Psoas muscle (tissue), 8 donors: ENCODE data around the gene NDUFAB1. TPM values are rescaled to one million over a fixed set of nuclear protein-coding genes. Genes with fewer than 3 reads are reported as not detected.

Experiments
- ATAC-seq, 4 donors: fragments of 200-7000 bp; cut with Tn5 transposase; one replicate each; pipeline ENCODE4 v1.9.1; 2020; ENCODE audit warnings: moderate library complexity in 3 of 4, mild to moderate bottlenecking in 2 of 4
- DNase-seq, 2 donors: peaks; one replicate each; pipeline ENCODE4 v3.0.0-alpha.2; 2020
- H3K27ac ChIP-seq: fragments of 200-600 bp; one replicate; pipeline ENCODE4 v1.8.0; 2022
- H3K27me3 ChIP-seq, 3 donors: fragments of 200-600 bp in 1 of 3; one replicate each; pipeline versions ENCODE4 v1.6.1 to v1.8.0; 2013 to 2022; ENCODE audit warnings: low read length in 2 of 3, mild to moderate bottlenecking in 2 of 3, moderate library complexity in 1 of 3; ENCODE audit not compliant: insufficient read depth in 3 of 3
- H3K36me3 ChIP-seq, 2 donors: fragments of 200-600 bp in 1 of 2; one replicate each; pipeline versions ENCODE4 v1.6.1 to v1.8.0; 2013 to 2022; ENCODE audit warnings: low read depth in 1 of 2, mild to moderate bottlenecking in 1 of 2, moderate library complexity in 1 of 2; ENCODE audit not compliant: insufficient read depth in 1 of 2
- H3K4me1 ChIP-seq: fragments of 200-600 bp; one replicate; pipeline ENCODE4 v1.8.0; 2022
- H3K4me3 ChIP-seq: fragments of 200-600 bp; one replicate; pipeline ENCODE4 v1.8.0; 2022; ENCODE audit warnings: mild to moderate bottlenecking
- H3K9me3 ChIP-seq: fragments of 200-600 bp; one replicate; pipeline ENCODE4 v1.8.0; 2022
- WGBS, 3 donors: extraction: QIAGEN DNeasy Blood & Tissue Kit; methylation state at CpG; one replicate each; pipeline versions ENCODE4 v1.1.6 to v1.1.7; 2013; 5-methylcytosine and 5-hydroxymethylcytosine counted together
- intact Hi-C, 2 donors: fragments of 100-400 bp; cut with DNase I; formaldehyde crosslinking; loops; one replicate each; pipeline versions ENCODE4 v1.11.0 to v1.14.2; 2022
- polyA plus RNA-seq, 3 donors: library from polyadenylated mRNA; stranded (reverse); fragments of 200-250 nt; gene quantifications; one replicate each; pipeline ENCODE4 v1.2.3, GENCODE V29; 2013
- total RNA-seq, 4 donors: library from RNA; stranded (reverse); fragmentation: NEBNext Ultra II Directional in 2 of 4; extraction: Animal tissue kit (Norgen Biotek cat#: 25700) in 2 of 4; gene quantifications; one replicate each; pipeline versions ENCODE4 v1.2.1 to v1.2.4, GENCODE V29; 2021 to 2023
- TF ChIP-seq, protein P1 (sequence below): fragments of 200-600 bp; IDR thresholded peaks from one replicate; pipeline ENCODE4 v1.8.0; 2022; ENCODE audit warnings: antibody characterized with exemption
- donor health status: healthy with polysubstance abuse.
- donor health status: DM: no; HTN: no; CAD: no; lungs with moderate emphysema.
- donor health status: Bipolar disorder and iron deficiency.
- donor health status: healthy.
- donor health status: DM: yes; HTN: yes; CAD: no.
- donor health status: DM: no; HTN: no; CAD: no.
- donor health status: DM: no; HTN: no; CAD: no.
- donor health status: DM: yes; HTN: yes; CAD: no.

The NDUFAB1 gene
- total and polyA plus RNA-seq, 7 donors, result 175 to 441 (median 241) TPM

DNA sequence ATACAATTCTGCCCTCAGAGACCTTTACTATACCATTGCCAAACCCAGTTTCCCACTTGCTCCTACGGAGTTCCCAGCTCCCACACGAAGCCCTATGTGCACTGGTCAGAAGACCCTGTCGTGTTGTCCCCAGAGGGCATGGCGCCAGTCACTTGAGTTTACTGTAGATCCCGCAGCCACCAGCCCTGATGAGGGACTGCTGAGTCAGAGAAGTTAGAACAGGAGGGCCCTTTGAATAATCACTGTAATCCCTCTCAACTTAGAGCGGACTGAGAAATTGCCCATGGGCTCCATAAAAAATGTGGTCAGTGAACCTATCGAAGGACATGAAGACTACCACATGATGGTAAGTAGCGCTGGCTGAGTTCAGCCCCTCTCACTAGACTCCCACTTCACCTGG is 29.4 kb downstream of the NDUFAB1 start:
- H3K36me3 ChIP-seq, result peaks cover 21 to 98% of the 10 kb centered on the region in 2 donors
- TF ChIP-seq, protein P1, sequence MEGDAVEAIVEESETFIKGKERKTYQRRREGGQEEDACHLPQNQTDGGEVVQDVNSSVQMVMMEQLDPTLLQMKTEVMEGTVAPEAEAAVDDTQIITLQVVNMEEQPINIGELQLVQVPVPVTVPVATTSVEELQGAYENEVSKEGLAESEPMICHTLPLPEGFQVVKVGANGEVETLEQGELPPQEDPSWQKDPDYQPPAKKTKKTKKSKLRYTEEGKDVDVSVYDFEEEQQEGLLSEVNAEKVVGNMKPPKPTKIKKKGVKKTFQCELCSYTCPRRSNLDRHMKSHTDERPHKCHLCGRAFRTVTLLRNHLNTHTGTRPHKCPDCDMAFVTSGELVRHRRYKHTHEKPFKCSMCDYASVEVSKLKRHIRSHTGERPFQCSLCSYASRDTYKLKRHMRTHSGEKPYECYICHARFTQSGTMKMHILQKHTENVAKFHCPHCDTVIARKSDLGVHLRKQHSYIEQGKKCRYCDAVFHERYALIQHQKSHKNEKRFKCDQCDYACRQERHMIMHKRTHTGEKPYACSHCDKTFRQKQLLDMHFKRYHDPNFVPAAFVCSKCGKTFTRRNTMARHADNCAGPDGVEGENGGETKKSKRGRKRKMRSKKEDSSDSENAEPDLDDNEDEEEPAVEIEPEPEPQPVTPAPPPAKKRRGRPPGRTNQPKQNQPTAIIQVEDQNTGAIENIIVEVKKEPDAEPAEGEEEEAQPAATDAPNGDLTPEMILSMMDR, result no peak
- H3K27me3 ChIP-seq, result no peaks in the 10 kb centered on the region
- peak overlapping the region; percentile 76 for H3K27ac ChIP-seq
- no peaks in the 10 kb centered on the region for H3K9me3 ChIP-seq
- H3K4me1 ChIP-seq, result peaks cover 51% of the 10 kb centered on the region
- 93 to 95% (median 94%) methylated on average over 8 of the region's 8 CpGs for WGBS, 3 donors
- no peak overlapping the region for H3K4me3 ChIP-seq
- intact Hi-C loops, result no loop called here
- DNase-seq (no peak), ATAC-seq (no peak)

DNA sequence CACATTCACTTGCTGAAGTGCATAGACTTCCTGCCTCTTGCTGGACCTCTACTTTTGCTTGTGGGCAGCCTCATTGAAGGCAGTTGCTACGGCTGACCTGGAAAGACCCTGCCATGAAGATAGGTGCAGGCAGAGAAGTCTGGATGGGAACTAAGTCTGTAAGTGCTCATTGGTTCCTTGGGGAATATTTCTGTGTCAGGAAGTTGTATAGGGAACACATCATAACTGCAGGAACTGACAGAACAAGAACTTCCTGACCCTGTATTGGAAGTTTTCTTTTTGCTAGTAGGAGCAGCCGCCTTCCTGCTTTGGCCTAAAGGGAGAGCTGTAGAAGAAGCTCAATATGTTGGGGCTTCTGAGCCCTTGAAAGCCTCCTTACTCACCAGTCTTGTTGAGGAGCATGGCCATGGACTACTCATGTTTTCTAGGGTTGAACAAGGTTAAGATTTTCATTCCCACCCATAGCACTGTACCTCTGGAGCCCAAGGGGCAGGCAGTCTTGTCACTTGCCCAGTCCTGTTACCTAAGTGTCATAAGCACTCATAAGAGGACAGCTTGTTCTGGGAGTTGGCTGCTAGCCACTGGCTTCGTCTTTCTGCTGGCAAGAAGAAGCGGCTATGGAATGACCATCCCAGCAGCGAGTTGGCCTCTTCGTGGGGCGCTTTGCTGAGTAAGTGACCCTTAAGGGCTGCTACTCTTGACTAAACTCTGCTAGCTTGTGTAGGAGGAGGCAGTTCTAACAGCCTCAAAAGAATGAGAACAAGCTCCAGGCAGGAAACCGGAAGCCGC is 31.3 kb downstream of the NDUFAB1 start:
- Histone ChIP-seq H3K9me3 (no peaks in the 10 kb centered on the region), H3K27me3 (no peaks in the 10 kb centered on the region), H3K4me1 (peaks cover 71% of the 10 kb centered on the region), H3K36me3 (peaks cover 19 to 98% of the 10 kb centered on the region in 2 donors), H3K4me3 (peak overlapping the region; percentile 40), H3K27ac (peak overlapping the region; percentile 76)
- ATAC-seq, result peak; percentile 86 to 90 (median 87)
- WGBS, 3 donors, result 33 to 61% (median 34%) methylated on average over 9 of the region's 9 CpGs
- TF ChIP-seq, protein P1, result no peak
- peak; percentile 83 to 95 for DNase-seq
- intact Hi-C loops, result no loop called here

DNA sequence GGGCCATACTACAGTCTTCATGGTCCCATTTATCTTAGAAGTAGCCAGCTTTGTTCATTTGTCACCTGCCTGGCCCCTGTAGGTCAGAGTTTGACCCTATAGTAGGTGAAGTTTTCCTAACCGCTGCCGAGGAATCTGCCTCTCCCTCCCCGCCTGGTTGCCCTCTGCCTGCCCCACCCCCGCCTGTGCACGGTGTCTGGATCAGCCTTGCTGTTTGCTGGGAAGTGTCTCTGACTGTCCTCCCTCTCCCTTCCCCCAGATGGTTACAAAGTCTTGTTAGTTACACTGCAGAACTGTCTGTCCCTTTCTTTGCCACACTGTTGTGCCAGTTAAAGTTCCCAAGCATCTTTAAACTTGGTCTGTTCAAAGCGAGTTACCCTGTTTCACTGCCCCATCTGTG is 32.9 kb downstream of the NDUFAB1 start:
- ATAC-seq (peak; percentile 58 to 73 (median 60)), DNase-seq (peak; percentile 29 to 69)
- Histone ChIP-seq H3K36me3 (peaks cover 23 to 92% of the 10 kb centered on the region in 2 donors), H3K27me3 (no peaks in the 10 kb centered on the region), H3K27ac (peak overlapping the region; percentile 56), H3K4me3 (peak overlapping the region; percentile 40), H3K9me3 (no peaks in the 10 kb centered on the region), H3K4me1 (peaks cover 84% of the 10 kb centered on the region)
- TF ChIP-seq, protein P1, result no peak
- 46 to 82% (median 67%) methylated on average over 6 of the region's 6 CpGs for WGBS, 3 donors
- intact Hi-C loops, result no loop called here

DNA sequence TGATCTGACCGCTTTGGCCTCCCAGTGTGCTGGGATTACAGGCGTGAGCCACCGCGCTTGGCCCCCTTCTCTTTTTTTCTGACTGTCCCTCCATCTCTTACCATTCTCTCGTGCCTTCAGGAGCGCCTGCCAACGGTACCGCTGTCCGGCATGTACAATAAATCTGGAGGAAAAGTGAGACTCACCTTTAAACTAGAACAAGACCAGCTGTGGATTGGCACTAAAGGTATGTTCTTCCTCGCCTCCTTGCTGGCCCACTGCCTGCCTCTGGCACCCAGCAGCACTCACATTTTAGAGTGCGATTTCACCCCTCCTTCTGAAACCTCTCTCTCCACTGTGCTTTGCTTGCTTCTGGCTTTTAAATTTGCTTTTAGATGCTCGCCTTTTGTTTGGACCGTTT is 33.6 kb downstream of the NDUFAB1 start:
- DNase-seq, result peak in 1 of 2 donors; percentile 68
- Histone ChIP-seq H3K4me1 (peaks cover 84% of the 10 kb centered on the region), H3K27ac (peak overlapping the region; percentile 56), H3K4me3 (peak overlapping the region; percentile 40), H3K27me3 (no peaks in the 10 kb centered on the region), H3K36me3 (peaks cover 23 to 86% of the 10 kb centered on the region in 2 donors), H3K9me3 (no peaks in the 10 kb centered on the region)
- ATAC-seq, result peak in 2 of 4 donors; percentile 3 to 14
- intact Hi-C loops, result no loop called here
- TF ChIP-seq, protein P1, result no peak
- 54 to 81% (median 56%) methylated on average over 13 of the region's 13 CpGs for WGBS, 3 donors
